Measurements from ENCODE around the gene CBLN1. TPM values are rescaled to one million over a fixed set of nuclear protein-coding genes. Genes with fewer than 3 reads are reported as not detected.
"Not testable (repeated sequence)": the region's sequence is repeated elsewhere in the genome, so short reads cannot be mapped to it uniquely, and the experiment has no call there.

Gene CBLN1
- total and polyA plus RNA-seq, 9 donors, result 0.16 to 1.5 (median 0.85) TPM; not detected in 1

DNA sequence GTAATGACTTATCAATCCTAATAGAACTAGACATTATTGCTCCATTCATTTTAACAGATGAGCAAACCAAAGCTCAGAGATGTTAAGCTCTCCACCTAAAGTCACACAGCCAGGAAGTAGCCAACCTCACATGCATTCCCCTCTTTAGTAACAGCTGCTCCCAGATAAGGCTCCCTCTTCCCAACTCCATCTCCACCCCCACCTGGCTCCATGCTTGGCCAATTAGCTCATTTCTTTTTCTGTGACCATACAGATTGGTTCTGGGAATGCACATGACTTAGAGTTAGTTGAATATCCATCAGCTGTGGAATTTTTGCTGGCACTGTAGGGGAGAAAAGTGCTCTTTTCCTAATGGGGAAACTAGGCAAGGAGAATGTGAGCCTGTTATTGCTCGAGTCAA, 13.0 kb downstream of the CBLN1 start:
- H3K9me3 ChIP-seq (replicated peaks; ENCODE audit: control insufficient read depth, low read depth, low read length), result no peaks in the 10 kb centered on the region
- WGBS (ENCODE audit: insufficient coverage), result 60% methylated on average over 1 of the region's 1 CpG
- no peak overlapping the region for H3K27ac ChIP-seq (ENCODE audit: low read length)
- H3K36me3 ChIP-seq (ENCODE audit: control insufficient read depth, insufficient read depth, low read length), result no peaks in the 10 kb centered on the region
- DNase-seq, result no peak
- peaks cover 15% of the 10 kb centered on the region for H3K27me3 ChIP-seq (ENCODE audit: control insufficient read depth, insufficient read depth, low read length)
- H3K4me3 ChIP-seq (ENCODE audit: low read length), result no peak overlapping the region
- no peaks in the 10 kb centered on the region for H3K4me1 ChIP-seq (ENCODE audit: control insufficient read depth, insufficient read depth, low read length)

DNA sequence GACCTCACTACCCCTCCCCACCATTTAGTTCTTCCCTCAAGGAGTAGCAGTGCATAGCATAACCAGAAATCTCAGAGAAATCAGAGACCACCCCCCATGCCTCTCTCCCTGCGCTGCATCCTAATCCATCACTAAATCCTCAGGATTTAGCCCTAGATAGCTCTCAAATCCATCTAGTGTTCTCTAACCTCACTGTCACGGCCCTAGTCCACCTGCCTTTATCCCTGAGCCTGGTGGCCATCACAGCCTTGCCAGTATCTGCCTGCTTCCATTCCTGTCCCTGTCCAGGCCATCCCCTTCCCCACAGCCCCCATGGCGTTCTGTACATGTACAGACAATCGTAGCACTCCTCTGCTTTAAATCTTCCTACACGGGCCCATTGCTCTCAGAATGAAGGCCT, 19.1 kb downstream of the CBLN1 start:
- DNase-seq, result no peak
- 61% methylated on average over 5 of the region's 5 CpGs for whole genome bisulfite sequencing (ENCODE audit: insufficient coverage)
- Histone ChIP-seq H3K4me3 (ENCODE audit: low read length) (no peak overlapping the region), H3K9me3 (replicated peaks; ENCODE audit: control insufficient read depth, low read depth, low read length) (no peaks in the 10 kb centered on the region), H3K36me3 (ENCODE audit: control insufficient read depth, insufficient read depth, low read length) (no peaks in the 10 kb centered on the region), H3K27me3 (ENCODE audit: control insufficient read depth, insufficient read depth, low read length) (no peaks in the 10 kb centered on the region), H3K4me1 (ENCODE audit: control insufficient read depth, insufficient read depth, low read length) (no peaks in the 10 kb centered on the region), H3K27ac (ENCODE audit: low read length) (no peak overlapping the region)

DNA sequence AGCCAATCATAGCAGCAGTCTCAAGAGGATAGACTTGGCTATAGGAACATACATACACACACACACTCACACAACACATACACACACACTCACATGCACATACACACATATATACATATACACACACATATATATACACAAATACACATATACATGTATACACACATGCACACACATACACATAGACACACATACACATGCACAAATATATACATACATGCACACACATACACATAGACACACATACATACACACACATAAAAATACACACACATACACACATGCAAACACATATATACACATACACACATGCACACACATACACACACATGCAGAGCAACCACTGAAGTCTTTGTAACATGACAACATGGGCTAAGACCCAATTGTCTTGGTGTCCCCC, 19.7 kb downstream of the CBLN1 start:
- Histone ChIP-seq H3K9me3 (replicated peaks; ENCODE audit: control insufficient read depth, low read depth, low read length) (no peaks in the 10 kb centered on the region), H3K36me3 (ENCODE audit: control insufficient read depth, insufficient read depth, low read length) (no peaks in the 10 kb centered on the region), H3K27ac (ENCODE audit: low read length) (no peak overlapping the region), H3K27me3 (ENCODE audit: control insufficient read depth, insufficient read depth, low read length) (no peaks in the 10 kb centered on the region), H3K4me3 (ENCODE audit: low read length) (no peak overlapping the region), H3K4me1 (ENCODE audit: control insufficient read depth, insufficient read depth, low read length) (no peaks in the 10 kb centered on the region)
- no peak for DNase-seq

DNA sequence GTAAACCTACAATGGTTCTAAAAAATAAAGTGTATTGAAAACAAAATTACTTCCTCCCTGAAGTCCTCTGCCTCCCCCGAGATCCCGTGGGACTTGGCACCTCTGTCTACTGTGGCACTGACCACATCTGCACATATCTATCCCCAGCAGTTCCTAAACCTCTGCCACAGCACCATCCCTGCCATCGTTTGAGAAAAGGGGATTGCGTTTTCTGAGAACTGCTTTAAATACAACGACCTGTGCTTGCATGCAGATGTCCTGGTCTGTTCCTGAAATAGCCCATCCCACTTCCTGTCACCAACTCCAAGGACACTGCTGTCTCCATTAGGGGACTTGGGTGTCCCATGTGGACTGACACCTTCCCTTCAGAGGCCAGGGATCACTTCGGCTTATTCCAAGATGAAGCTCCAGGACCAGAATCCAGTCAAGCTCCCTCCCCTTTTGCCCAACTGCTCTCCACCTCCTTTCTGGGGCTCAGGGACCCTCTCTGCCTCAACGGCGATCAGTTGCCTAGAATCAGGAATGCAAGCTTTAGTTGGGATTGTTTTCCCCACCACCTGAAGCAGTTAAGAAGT, 20.6 kb downstream of the CBLN1 start:
- Histone ChIP-seq H3K4me3 (ENCODE audit: low read length) (no peak overlapping the region), H3K36me3 (ENCODE audit: control insufficient read depth, insufficient read depth, low read length) (no peaks in the 10 kb centered on the region), H3K27ac (ENCODE audit: low read length) (no peak overlapping the region), H3K4me1 (ENCODE audit: control insufficient read depth, insufficient read depth, low read length) (no peaks in the 10 kb centered on the region), H3K9me3 (replicated peaks; ENCODE audit: control insufficient read depth, low read depth, low read length) (no peaks in the 10 kb centered on the region), H3K27me3 (ENCODE audit: control insufficient read depth, insufficient read depth, low read length) (no peaks in the 10 kb centered on the region)
- DNase-seq, result no peak
- 48% methylated on average over 6 of the region's 8 CpGs for WGBS (ENCODE audit: insufficient coverage)

DNA sequence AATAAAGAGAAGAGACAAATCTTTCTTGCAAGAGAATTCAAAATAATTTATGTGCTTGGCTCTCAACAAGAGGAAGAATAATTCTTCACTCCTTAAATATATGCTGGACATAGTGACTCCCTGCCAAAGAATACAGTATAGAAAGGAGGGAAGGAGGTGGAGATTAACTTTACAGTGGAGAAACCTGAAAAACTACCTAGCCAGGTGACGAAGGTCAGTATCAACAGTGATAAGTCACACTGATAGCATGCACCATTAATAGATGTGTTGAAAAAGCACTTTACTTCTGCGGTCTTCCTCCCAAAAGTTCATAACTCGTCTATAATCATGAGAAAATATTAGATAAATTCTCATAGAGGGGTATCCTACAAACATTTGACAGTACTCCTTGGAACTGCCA, 21.4 kb downstream of the CBLN1 start:
- H3K4me1 ChIP-seq (ENCODE audit: control insufficient read depth, insufficient read depth, low read length), result no peaks in the 10 kb centered on the region
- H3K9me3 ChIP-seq (replicated peaks; ENCODE audit: control insufficient read depth, low read depth, low read length), result no peaks in the 10 kb centered on the region
- WGBS (ENCODE audit: insufficient coverage), result no CpG with 5 or more reads among the region's 3 CpGs
- no peak overlapping the region for H3K27ac ChIP-seq (ENCODE audit: low read length)
- no peaks in the 10 kb centered on the region for H3K27me3 ChIP-seq (ENCODE audit: control insufficient read depth, insufficient read depth, low read length)
- no peaks in the 10 kb centered on the region for H3K36me3 ChIP-seq (ENCODE audit: control insufficient read depth, insufficient read depth, low read length)
- no peak overlapping the region for H3K4me3 ChIP-seq (ENCODE audit: low read length)
- DNase-seq, result no peak

DNA sequence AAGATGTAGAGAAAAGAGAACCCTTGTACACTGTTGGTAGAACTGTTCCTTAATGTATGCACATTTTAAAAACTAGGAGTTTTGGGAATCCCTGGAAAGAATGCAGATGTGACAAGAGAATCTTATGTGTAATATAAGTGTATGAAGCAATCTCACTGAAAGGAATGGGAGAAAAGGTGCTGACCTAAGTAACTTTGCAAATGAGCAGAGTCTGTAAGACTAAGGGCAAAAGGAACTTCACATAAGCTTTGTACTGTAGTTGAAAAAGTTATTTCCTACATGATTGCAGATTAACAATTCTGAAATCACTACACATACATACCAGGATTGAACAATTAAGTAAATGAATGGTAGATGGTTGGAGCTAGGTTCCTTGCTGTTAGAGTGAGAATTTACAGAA, 22.3 kb downstream of the CBLN1 start:
- Histone ChIP-seq H3K36me3 (ENCODE audit: control insufficient read depth, insufficient read depth, low read length) (no peaks in the 10 kb centered on the region), H3K27me3 (ENCODE audit: control insufficient read depth, insufficient read depth, low read length) (no peaks in the 10 kb centered on the region), H3K4me3 (ENCODE audit: low read length) (no peak overlapping the region), H3K4me1 (ENCODE audit: control insufficient read depth, insufficient read depth, low read length) (no peaks in the 10 kb centered on the region), H3K9me3 (replicated peaks; ENCODE audit: control insufficient read depth, low read depth, low read length) (no peaks in the 10 kb centered on the region), H3K27ac (ENCODE audit: low read length) (no peak overlapping the region)
- DNase-seq, result no peak

DNA sequence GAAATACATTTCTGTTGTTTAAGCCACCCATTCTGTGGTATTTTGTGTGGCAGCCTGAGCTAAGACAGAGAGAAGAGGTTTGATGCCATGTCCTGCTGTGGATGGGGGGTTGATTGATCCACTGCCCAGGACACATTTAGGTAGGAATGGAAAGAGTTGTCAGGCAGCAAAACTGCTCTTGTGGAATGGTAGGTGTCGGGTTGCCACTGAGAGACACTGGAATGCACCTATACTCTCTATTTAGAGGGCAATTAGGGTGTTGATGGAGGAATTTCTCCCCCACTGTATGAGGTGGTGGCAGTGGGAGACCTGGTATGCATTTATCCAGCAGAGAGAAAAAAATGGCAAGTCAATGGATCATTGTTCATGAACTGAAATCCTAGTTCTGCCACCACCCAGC, 30.9 kb downstream of the CBLN1 start:
- Histone ChIP-seq H3K36me3 (ENCODE audit: control insufficient read depth, insufficient read depth, low read length) (no peaks in the 10 kb centered on the region), H3K4me3 (ENCODE audit: low read length) (no peak overlapping the region), H3K27me3 (ENCODE audit: control insufficient read depth, insufficient read depth, low read length) (no peaks in the 10 kb centered on the region), H3K4me1 (ENCODE audit: control insufficient read depth, insufficient read depth, low read length) (no peaks in the 10 kb centered on the region), H3K9me3 (replicated peaks; ENCODE audit: control insufficient read depth, low read depth, low read length) (no peaks in the 10 kb centered on the region), H3K27ac (ENCODE audit: low read length) (no peak overlapping the region)
- no peak for DNase-seq
- no CpG with 5 or more reads among the region's 1 CpG for WGBS (ENCODE audit: insufficient coverage)

DNA sequence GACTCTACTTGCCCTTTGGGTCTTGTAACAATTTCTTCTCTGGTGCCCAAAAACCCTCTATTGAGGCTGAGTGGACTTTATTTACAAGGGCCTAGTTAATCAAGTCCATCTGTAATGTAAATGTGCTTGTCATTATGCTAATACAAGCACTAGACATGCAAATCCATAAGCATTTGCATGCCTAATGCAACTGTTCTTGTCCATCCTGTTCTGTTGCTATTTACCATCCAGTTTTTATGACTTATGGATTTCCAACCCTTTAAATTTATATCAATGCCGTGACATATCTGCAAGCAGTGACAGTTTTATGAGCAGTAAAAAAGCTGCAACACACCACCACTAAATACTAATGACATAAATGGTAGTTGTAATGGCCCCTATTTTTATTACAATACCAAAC, 33.4 kb downstream of the CBLN1 start:
- no CpG with 5 or more reads among the region's 1 CpG for WGBS (ENCODE audit: insufficient coverage)
- no peaks in the 10 kb centered on the region for H3K36me3 ChIP-seq (ENCODE audit: control insufficient read depth, insufficient read depth, low read length)
- DNase-seq, result no peak
- no peak overlapping the region for H3K4me3 ChIP-seq (ENCODE audit: low read length)
- H3K9me3 ChIP-seq (replicated peaks; ENCODE audit: control insufficient read depth, low read depth, low read length), result no peaks in the 10 kb centered on the region
- no peak overlapping the region for H3K27ac ChIP-seq (ENCODE audit: low read length)
- H3K4me1 ChIP-seq (ENCODE audit: control insufficient read depth, insufficient read depth, low read length), result no peaks in the 10 kb centered on the region
- no peaks in the 10 kb centered on the region for H3K27me3 ChIP-seq (ENCODE audit: control insufficient read depth, insufficient read depth, low read length)

DNA sequence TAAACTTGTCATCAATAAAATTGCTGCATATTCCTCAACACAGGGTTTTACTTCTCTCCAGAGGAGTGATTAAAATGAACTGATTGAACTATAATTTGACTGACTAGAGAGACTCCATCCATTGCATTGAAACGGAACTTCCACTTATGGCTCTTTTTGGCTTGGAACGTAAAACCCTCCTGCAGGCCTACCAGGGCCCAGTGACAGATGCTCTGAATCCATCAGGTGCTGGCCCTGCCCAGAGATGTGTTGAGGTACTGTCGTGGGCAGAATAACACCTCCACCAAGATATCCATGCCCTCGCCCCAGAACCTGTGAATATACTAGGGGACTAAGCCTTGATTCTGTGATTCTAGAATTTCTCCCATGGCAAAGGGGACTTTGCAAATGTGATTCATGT, 45.4 kb downstream of the CBLN1 start:
- Histone ChIP-seq H3K27me3 (ENCODE audit: control insufficient read depth, insufficient read depth, low read length) (no peaks in the 10 kb centered on the region), H3K9me3 (replicated peaks; ENCODE audit: control insufficient read depth, low read depth, low read length) (no peaks in the 10 kb centered on the region), H3K4me1 (ENCODE audit: control insufficient read depth, insufficient read depth, low read length) (no peaks in the 10 kb centered on the region), H3K36me3 (ENCODE audit: control insufficient read depth, insufficient read depth, low read length) (no peaks in the 10 kb centered on the region), H3K27ac (ENCODE audit: low read length) (no peak overlapping the region), H3K4me3 (ENCODE audit: low read length) (no peak overlapping the region)
- 83% methylated on average over 1 of the region's 4 CpGs for WGBS (ENCODE audit: insufficient coverage)
- DNase-seq, result no peak

DNA sequence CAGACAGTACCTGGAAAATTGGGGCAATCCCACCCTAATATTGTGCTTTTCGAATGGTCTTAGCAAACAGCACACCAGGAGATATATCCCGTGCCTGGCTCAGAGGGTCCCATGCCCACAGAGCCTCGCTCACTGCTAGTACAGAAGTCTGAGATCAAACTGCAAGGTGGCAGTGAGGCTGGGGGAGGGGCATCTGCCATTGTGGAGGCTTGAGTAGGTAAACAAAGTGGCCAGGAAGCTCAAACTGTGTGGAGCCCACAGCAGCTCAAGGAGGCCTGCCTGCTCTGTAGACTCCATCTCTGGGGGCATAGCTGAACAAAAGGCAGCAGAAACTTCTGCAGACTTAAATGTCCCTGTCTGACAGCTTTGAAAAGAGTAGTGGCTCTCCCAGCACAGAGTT, 53.3 kb downstream of the CBLN1 start:
- H3K9me3 ChIP-seq (replicated peaks; ENCODE audit: control insufficient read depth, low read depth, low read length); H3K36me3 ChIP-seq (ENCODE audit: control insufficient read depth, insufficient read depth, low read length); H3K27ac ChIP-seq (ENCODE audit: low read length); H3K4me1 ChIP-seq (ENCODE audit: control insufficient read depth, insufficient read depth, low read length); H3K27me3 ChIP-seq (ENCODE audit: control insufficient read depth, insufficient read depth, low read length); H3K4me3 ChIP-seq (ENCODE audit: low read length); DNase-seq: not testable (repeated sequence)
- WGBS (ENCODE audit: insufficient coverage), result 67% methylated on average over 3 of the region's 3 CpGs
